GM21515 (cell line): ENCODE results near the gene GATAD1.
"Not testable (repeated sequence)": the region's sequence is repeated elsewhere in the genome, so short reads cannot be mapped to it uniquely, and the experiment has no call there.

ENCODE experiments used
- ATAC-seq: cut with Tn5 transposase; IDR thresholded peaks from one replicate; pipeline ENCODE4 v1.9.1; 2021; ENCODE audit not compliant: unreplicated experiment

Gene GATAD1, protein sequence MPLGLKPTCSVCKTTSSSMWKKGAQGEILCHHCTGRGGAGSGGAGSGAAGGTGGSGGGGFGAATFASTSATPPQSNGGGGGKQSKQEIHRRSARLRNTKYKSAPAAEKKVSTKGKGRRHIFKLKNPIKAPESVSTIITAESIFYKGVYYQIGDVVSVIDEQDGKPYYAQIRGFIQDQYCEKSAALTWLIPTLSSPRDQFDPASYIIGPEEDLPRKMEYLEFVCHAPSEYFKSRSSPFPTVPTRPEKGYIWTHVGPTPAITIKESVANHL

DNA sequence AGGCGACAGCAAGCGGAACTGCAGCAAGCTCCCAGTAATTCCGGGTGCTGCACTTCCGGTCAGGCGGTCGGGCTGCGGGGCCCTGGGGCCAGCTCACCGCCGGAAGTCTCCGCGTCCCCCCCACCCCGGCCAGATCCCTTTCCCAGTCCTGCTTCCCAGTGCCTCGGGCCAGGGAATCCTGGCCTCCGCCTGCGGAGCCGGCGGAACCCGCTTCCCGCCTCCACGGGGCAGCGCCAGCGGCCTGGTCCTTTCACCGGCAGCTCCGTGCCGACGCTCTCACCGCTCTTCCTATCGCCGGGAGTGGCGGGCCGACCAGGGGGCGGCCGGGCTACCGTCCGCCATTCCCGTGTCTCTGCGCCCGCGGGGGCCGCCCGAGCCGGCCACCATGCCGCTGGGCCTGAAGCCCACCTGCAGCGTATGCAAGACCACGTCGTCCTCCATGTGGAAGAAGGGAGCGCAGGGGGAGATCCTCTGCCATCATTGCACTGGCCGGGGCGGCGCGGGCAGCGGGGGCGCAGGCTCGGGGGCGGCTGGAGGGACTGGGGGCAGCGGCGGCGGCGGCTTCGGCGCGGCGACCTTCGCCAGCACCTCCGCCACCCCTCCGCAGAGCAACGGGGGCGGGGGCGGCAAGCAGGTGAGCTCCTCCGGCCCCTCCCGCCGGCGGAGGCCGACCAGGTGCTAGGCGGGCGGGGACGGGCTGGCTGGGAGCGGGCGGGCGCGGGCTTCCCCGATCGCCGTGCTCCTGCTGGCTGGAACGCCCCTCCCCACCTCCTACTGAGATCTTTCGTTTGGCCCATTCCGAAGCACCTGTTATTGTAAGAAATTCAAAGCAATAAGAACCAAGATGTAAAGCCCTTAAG, at the start of gene GATAD1:
Gene GATAD1 (plus strand): TSS at position 138 of the 860 bp plus-strand sequence. CDS start 248 bp downstream, at position 386.
- ATAC-seq, result peak; percentile 88

DNA sequence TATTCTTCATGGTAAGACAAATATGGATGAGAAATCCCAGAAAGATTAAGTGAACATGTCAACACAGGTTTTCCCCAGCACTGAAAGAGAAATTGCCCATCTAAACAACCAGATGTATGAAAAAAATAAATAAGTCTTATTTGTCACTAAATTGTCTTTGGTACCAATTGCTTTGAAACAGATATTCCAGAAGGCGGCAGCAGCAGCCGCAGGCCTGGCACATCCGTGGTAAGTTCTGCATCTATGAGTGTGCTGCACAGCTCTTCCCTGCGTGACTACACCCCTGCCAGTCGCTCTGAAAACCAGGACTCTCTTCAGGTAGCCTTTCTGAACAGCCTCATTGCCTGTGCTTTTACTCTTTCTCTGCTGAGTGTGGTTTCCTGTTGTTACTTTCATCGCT, 49.7 kb upstream of the GATAD1 start:
- no peak for ATAC-seq

DNA sequence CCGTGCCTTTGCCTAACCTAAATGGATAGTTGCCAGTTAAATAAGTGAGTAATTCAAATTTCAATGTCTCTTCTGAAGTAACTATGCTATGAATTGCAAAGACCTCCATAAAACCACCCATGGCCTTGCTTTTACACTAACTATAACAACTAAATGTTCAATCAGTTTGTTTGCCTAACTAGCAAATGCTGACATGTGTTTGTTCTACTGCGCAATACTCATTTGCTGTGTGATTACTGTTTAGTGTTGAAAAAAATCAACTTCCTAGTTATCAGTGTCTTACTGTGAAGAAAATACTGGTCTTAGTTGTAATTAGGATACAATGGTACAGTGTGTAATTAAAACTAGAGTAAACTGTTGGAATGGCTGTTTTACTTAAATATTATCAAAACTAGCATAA, 47.3 kb upstream of the GATAD1 start:
- ATAC-seq, result no peak

GRCh38 chr7:92402920-92403759, 44.1 kb upstream of the GATAD1 start:
- no peak for ATAC-seq

DNA sequence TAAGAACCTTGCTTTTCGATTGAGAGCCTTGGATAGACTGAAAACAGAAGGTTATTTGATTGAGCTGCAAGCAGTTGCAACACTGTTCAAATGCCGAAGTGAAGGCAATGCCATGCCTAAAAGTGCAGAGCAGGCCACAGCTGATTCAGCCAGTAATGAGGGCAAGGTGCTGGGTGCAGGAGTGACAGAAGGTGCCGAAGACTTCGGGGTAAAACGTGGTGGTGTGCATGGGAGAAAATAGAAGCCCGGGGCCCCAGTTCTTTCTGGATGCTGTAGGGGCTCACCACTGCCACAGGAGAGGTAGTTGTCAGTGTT, 43.6 kb upstream of the GATAD1 start:
- ATAC-seq, result no peak

- no peak for ATAC-seq
These were observed 43.1 kb upstream of the GATAD1 start for GRCh38 chr7:92404170-92404614.

GRCh38 chr7:92409357-92409756, 37.9 kb upstream of the GATAD1 start:
- ATAC-seq, result no peak

DNA sequence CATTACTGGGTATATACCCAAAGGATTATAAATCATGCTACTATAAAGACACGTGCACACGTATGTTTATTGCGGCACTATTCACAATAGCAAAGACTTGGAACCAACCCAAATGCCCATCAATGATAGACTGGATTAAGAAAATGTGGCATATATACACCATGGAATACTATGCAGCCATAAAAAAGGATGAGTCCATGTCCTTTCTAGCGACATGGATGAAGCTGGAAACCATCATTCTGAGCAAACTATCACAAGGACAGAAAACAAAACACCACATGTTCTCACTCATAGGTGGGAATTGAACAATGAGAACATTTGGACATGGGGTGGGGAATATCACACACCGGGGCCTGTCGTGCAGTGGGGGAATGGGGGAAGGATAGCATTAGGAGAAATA, 37.1 kb upstream of the GATAD1 start:
- ATAC-seq, result not testable (repeated sequence)

GRCh38 chr7:92412745-92413144, 34.5 kb upstream of the GATAD1 start:
- ATAC-seq, result no peak

DNA sequence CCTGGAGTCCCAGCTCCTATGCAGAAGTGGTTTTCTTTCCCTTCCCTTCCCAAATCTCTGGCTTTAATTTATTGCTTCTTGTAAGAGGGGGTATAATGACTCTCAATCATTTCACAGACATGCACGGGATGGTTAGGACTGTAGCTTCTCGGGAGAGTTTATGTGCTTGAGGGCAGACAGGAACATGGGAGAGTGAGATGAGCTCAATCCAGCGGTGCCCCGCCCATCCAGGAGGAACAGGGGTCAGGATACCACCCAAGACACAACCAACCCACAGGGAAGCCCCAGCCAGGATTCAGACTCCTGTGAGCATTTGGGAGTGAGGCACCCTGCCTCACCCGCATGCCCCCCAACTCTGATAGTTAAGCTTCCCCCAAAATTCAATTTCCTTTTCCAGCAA, 33.7 kb upstream of the GATAD1 start:
- no peak for ATAC-seq

DNA sequence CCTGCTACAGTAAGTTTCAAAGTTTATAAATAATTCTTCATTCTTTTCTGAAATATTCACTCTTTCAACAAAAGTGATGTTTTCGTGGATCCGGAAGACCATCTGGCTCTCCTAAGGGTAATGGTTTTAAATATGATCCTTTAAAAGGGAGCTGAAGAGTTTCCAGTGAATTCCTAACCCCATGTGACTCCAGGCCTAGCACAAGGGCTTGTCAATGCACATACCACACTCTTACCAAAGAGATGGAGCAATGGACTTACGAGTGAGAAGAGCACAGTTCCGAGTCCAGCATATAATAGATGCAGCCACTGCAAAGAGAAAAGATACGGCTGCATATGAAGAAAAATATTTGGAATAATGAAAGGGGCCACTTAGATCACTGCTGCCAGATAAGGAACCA, 32.1 kb upstream of the GATAD1 start:
- ATAC-seq, result no peak

GRCh38 chr7:92417913-92418312, 29.4 kb upstream of the GATAD1 start:
- no peak for ATAC-seq

GRCh38 chr7:92421676-92422435, 25.4 kb upstream of the GATAD1 start:
- ATAC-seq, result no peak

DNA sequence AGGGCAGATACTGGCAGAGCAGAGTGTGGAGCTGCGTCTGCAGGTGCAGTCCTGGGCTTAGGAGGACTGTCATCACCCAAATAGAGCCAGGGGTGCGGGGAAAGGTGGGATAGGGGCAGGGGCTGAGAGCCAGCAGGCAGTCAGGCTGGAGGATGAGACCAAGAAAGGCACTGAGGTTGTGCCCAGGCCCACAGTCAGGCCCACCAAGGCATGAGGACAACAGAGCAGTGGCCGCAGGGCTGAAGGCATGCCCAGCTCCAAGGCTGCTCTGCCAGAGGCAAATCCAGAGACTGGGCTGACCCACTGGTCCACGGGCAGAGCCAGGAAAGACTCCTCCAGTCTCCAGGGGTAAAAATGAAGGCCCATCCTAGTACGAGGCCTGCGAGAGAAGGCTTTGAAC, 24.4 kb upstream of the GATAD1 start:
- no peak for ATAC-seq

- no peak for ATAC-seq
These were observed 23.6 kb upstream of the GATAD1 start for GRCh38 chr7:92423710-92424131.

- ATAC-seq, result no peak
These were observed 21.9 kb upstream of the GATAD1 start for GRCh38 chr7:92425311-92425947.

DNA sequence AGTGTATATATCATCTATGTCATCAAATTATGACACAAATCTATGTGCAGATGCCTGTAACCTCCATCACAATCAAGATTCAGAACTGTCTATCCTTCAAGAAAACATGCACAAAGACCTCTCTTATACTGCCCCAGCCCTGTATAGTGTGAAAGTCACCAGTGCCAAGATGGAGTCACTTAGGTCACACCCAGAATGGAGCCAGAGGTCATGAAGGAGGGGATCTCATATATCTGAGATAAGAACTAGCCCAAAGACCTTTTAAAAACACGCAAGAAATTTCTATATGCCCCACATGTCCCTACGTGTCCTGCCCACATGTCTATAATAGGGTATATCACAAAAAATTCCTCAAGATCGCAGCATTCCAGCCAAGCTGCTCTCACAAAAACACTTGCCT, 20.1 kb upstream of the GATAD1 start:
- no peak for ATAC-seq

GRCh38 chr7:92432299-92432946, 14.9 kb upstream of the GATAD1 start:
- no peak for ATAC-seq

DNA sequence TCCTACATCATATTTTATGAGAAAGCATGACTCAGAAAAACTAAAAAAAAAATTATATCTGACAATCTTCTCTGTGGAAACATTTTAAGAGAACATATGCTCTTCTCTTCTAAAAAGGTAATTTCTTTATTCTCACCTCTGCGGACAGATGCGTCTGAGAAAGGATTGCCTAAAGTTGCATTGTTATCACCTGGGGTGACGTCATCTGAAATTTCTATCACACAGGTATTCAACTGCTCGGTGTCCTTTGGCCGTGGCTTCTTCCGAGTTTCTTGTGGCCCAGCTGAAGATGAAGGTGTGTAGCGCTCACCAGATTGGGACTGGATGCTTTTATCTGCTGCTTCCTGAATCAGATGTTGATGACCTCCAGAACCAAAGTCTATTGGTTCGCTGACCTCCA, 14.3 kb upstream of the GATAD1 start:
- ATAC-seq, result no peak

DNA sequence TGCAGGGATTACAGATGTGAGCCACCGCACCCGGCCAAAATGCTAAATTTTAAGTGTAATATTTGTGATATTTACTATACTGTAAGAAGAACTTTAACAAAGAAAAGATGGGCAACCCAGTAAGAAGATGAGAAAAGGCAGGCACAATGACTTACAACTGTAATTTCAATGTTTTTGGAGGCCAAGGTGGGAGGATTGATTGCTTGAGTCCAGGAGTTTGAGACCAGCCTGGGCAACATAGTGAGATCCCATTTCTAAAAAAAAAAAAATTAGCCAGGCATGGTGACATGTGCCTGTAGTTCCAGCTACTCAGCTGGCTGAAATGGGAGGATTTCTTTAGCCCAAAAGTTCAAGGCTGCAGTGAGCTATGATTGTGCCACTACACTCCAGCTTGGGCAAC, 11.7 kb upstream of the GATAD1 start:
- no peak for ATAC-seq
